ENCODE measurements around the gene PCSK6. TPM values are rescaled to one million over a fixed set of nuclear protein-coding genes. Genes with fewer than 3 reads are reported as not detected.

PCSK6 gene
- total RNA-seq, 4 donors from 2014 or later = 4.0 to 28.6 (median 17.5) TPM

- Histone ChIP-seq H3K4me1 (no peaks in the 10 kb centered on the region), H3K27me3 (no peaks in the 10 kb centered on the region), H3K4me3 (replicated peaks in 1 of 3) (no peak overlapping the region), H3K36me3 (no peaks in the 10 kb centered on the region), H3K27ac (no peak overlapping the region), H3K9me3 (no peaks in the 10 kb centered on the region)
- WGBS, 2 donors = 74 to 81% methylated on average over 5 of the region's 5 CpGs
- TF ChIP-seq CTCF (IDR thresholded peaks at IDR 0.05) (no peak), POLR2A (IDR thresholded peaks at IDR 0.05) (no peak)
- intact Hi-C loops (cut with DNase I) = no loop called here
- no peak for DNase-seq
These were observed 173.0 kb downstream of the PCSK6 start for GRCh38 chr15:101316529-101316928.

GRCh38 chr15:101315736-101316135, 173.8 kb downstream of the PCSK6 start:
- H3K36me3 ChIP-seq = no peaks in the 10 kb centered on the region
- no peak overlapping the region for H3K27ac ChIP-seq
- DNase-seq = no peak
- no peaks in the 10 kb centered on the region for H3K9me3 ChIP-seq
- no peaks in the 10 kb centered on the region for H3K4me1 ChIP-seq
- WGBS, 2 donors = 85 to 86% methylated on average over 6 to 10 of the region's 10 CpGs
- no peaks in the 10 kb centered on the region for H3K27me3 ChIP-seq
- intact Hi-C loops (cut with DNase I) = no loop called here
- H3K4me3 ChIP-seq (replicated peaks in 1 of 3) = no peak overlapping the region
- TF ChIP-seq POLR2A (IDR thresholded peaks at IDR 0.05) (no peak), CTCF (IDR thresholded peaks at IDR 0.05) (no peak)

GRCh38 chr15:101314336-101315125, 175.0 kb downstream of the PCSK6 start:
- Histone ChIP-seq H3K36me3 (no peaks in the 10 kb centered on the region), H3K4me3 (replicated peaks in 1 of 3) (no peak overlapping the region)
- WGBS, 2 donors = 76 to 81% methylated on average over 13 to 19 of the region's 19 CpGs

GRCh38 chr15:101313041-101313761, 176.3 kb downstream of the PCSK6 start:
- Histone ChIP-seq H3K9me3 (no peaks in the 10 kb centered on the region), H3K4me1 (no peaks in the 10 kb centered on the region), H3K27ac (no peak overlapping the region), H3K4me3 (replicated peaks in 1 of 3) (no peak overlapping the region), H3K27me3 (no peaks in the 10 kb centered on the region), H3K36me3 (no peaks in the 10 kb centered on the region)
- intact Hi-C loops (cut with DNase I) = no loop called here
- 88 to 93% methylated on average over 13 to 20 of the region's 21 CpGs for WGBS, 2 donors
- DNase-seq = no peak
- TF ChIP-seq CTCF (IDR thresholded peaks at IDR 0.05) (no peak), POLR2A (IDR thresholded peaks at IDR 0.05) (no peak)

More at GRCh38 chr15:101314336-101315125, 175.0 kb downstream of the PCSK6 start:
- Histone ChIP-seq H3K27me3 (no peaks in the 10 kb centered on the region), H3K9me3 (no peaks in the 10 kb centered on the region), H3K27ac (no peak overlapping the region), H3K4me1 (no peaks in the 10 kb centered on the region)
- TF ChIP-seq CTCF (IDR thresholded peaks at IDR 0.05) = no peak
- no peak for TF ChIP-seq POLR2A (IDR thresholded peaks at IDR 0.05)
- DNase-seq = no peak
- intact Hi-C loops (cut with DNase I) = no loop called here

GRCh38 chr15:101310508-101310907, 179.0 kb downstream of the PCSK6 start:
- TF ChIP-seq POLR2A (IDR thresholded peaks at IDR 0.05) (no peak), CTCF (IDR thresholded peaks at IDR 0.05) (no peak)
- intact Hi-C loops (cut with DNase I) = no loop called here
- Histone ChIP-seq H3K9me3 (no peaks in the 10 kb centered on the region), H3K4me1 (no peaks in the 10 kb centered on the region), H3K36me3 (no peaks in the 10 kb centered on the region), H3K27ac (no peak overlapping the region), H3K4me3 (replicated peaks in 1 of 3) (no peak overlapping the region), H3K27me3 (no peaks in the 10 kb centered on the region)
- WGBS, 2 donors = 94 to 95% methylated on average over 6 to 7 of the region's 7 CpGs
- DNase-seq = no peak
